Endothelial cell (in vitro differentiated cells): Measurements from ENCODE around the gene CHAT. TPM values are rescaled to one million over a fixed set of nuclear protein-coding genes. Genes with fewer than 3 reads are reported as not detected.
A peak's percentile ranks its signal among the peaks of the same experiment; 100 is the strongest.

Experiments used
- DNase-seq: peaks from one replicate; pipeline ENCODE4 v3.0.0; 2021; ENCODE audit warnings: low spot score
- H3K27ac Mint-ChIP-seq: one replicate; pipeline ENCODE4 v1.8.0; 2021; ENCODE audit warnings: mixed read lengths, inconsistent platforms; ENCODE audit not compliant: unreplicated experiment
- H3K27me3 Mint-ChIP-seq: one replicate; pipeline ENCODE4 v1.8.0; 2021; ENCODE audit warnings: mild to moderate bottlenecking, moderate library complexity, mixed read lengths, inconsistent platforms; ENCODE audit not compliant: unreplicated experiment
- H3K36me3 Mint-ChIP-seq: one replicate; pipeline ENCODE4 v1.8.0; 2021; ENCODE audit warnings: mild to moderate bottlenecking, low read depth, mixed read lengths, inconsistent platforms; ENCODE audit not compliant: unreplicated experiment
- H3K4me1 Mint-ChIP-seq: one replicate; pipeline ENCODE4 v1.8.0; 2021; ENCODE audit warnings: mild to moderate bottlenecking, mixed read lengths, inconsistent platforms; ENCODE audit not compliant: unreplicated experiment
- H3K4me3 Mint-ChIP-seq: one replicate; pipeline ENCODE4 v1.8.0; 2021; ENCODE audit warnings: mild to moderate bottlenecking, mixed read lengths, inconsistent platforms; ENCODE audit not compliant: unreplicated experiment
- H3K9me3 Mint-ChIP-seq: one replicate; pipeline ENCODE4 v1.8.0; 2021; ENCODE audit warnings: mixed read lengths, inconsistent platforms; ENCODE audit not compliant: unreplicated experiment
- total RNA-seq: library from RNA; stranded (reverse); fragmentation: NEBNext Ultra II Directional; extraction: Animal tissue kit (Norgen Biotek cat#: 25700); gene quantifications from one replicate; pipeline ENCODE4 v1.2.1, GENCODE V29; 2021; ENCODE audit not compliant: unreplicated experiment
- TF ChIP-seq, protein P1 (sequence below): fragments of 200-600 bp; sonication (generic); IDR thresholded peaks from one replicate; pipeline ENCODE4 v1.5.0; 2021; ENCODE audit warnings: antibody characterized with exemption; ENCODE audit not compliant: unreplicated experiment

The CHAT gene
- total RNA-seq, 1 donor from 2014 or later, result 0.23 TPM

- peaks cover 21% of the 10 kb centered on the region for H3K27me3 Mint-ChIP-seq
- TF ChIP-seq, protein P1, sequence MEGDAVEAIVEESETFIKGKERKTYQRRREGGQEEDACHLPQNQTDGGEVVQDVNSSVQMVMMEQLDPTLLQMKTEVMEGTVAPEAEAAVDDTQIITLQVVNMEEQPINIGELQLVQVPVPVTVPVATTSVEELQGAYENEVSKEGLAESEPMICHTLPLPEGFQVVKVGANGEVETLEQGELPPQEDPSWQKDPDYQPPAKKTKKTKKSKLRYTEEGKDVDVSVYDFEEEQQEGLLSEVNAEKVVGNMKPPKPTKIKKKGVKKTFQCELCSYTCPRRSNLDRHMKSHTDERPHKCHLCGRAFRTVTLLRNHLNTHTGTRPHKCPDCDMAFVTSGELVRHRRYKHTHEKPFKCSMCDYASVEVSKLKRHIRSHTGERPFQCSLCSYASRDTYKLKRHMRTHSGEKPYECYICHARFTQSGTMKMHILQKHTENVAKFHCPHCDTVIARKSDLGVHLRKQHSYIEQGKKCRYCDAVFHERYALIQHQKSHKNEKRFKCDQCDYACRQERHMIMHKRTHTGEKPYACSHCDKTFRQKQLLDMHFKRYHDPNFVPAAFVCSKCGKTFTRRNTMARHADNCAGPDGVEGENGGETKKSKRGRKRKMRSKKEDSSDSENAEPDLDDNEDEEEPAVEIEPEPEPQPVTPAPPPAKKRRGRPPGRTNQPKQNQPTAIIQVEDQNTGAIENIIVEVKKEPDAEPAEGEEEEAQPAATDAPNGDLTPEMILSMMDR, result peak; percentile 14
- H3K4me3 Mint-ChIP-seq, result peak overlapping the region; percentile 45
- H3K27ac Mint-ChIP-seq, result no peak overlapping the region
- H3K36me3 Mint-ChIP-seq, result no peaks in the 10 kb centered on the region
- DNase-seq, result no peak
- H3K9me3 Mint-ChIP-seq, result no peaks in the 10 kb centered on the region
- peaks cover 12% of the 10 kb centered on the region for H3K4me1 Mint-ChIP-seq
Measured at GRCh38 chr10:49619613-49620012, 5.8 kb downstream of the CHAT start.

- Mint-ChIP-seq H3K27ac (peak overlapping the region; percentile 28), H3K4me3 (no peak overlapping the region), H3K9me3 (no peaks in the 10 kb centered on the region), H3K27me3 (peaks cover 18% of the 10 kb centered on the region), H3K36me3 (no peaks in the 10 kb centered on the region), H3K4me1 (peaks cover 12% of the 10 kb centered on the region)
- no peak for DNase-seq
- TF ChIP-seq, protein P1, result no peak
Measured at GRCh38 chr10:49620286-49620810, 6.5 kb downstream of the CHAT start.

GRCh38 chr10:49620841-49621378 lies 7.1 kb downstream of the CHAT start:
- DNase-seq, result no peak
- peaks cover 12% of the 10 kb centered on the region for H3K4me1 Mint-ChIP-seq
- TF ChIP-seq, protein P1, result no peak
- peaks cover 12% of the 10 kb centered on the region for H3K27me3 Mint-ChIP-seq
- no peaks in the 10 kb centered on the region for H3K9me3 Mint-ChIP-seq
- H3K27ac Mint-ChIP-seq, result no peak overlapping the region
- H3K4me3 Mint-ChIP-seq, result no peak overlapping the region
- H3K36me3 Mint-ChIP-seq, result no peaks in the 10 kb centered on the region

- Mint-ChIP-seq H3K4me1 (peaks cover 12% of the 10 kb centered on the region), H3K27me3 (peaks cover 9% of the 10 kb centered on the region), H3K36me3 (no peaks in the 10 kb centered on the region), H3K9me3 (no peaks in the 10 kb centered on the region), H3K4me3 (no peak overlapping the region), H3K27ac (peak overlapping the region; percentile 11)
- TF ChIP-seq, protein P1, result no peak
- DNase-seq, result no peak
Measured at GRCh38 chr10:49621561-49621960, 7.7 kb downstream of the CHAT start.

DNA sequence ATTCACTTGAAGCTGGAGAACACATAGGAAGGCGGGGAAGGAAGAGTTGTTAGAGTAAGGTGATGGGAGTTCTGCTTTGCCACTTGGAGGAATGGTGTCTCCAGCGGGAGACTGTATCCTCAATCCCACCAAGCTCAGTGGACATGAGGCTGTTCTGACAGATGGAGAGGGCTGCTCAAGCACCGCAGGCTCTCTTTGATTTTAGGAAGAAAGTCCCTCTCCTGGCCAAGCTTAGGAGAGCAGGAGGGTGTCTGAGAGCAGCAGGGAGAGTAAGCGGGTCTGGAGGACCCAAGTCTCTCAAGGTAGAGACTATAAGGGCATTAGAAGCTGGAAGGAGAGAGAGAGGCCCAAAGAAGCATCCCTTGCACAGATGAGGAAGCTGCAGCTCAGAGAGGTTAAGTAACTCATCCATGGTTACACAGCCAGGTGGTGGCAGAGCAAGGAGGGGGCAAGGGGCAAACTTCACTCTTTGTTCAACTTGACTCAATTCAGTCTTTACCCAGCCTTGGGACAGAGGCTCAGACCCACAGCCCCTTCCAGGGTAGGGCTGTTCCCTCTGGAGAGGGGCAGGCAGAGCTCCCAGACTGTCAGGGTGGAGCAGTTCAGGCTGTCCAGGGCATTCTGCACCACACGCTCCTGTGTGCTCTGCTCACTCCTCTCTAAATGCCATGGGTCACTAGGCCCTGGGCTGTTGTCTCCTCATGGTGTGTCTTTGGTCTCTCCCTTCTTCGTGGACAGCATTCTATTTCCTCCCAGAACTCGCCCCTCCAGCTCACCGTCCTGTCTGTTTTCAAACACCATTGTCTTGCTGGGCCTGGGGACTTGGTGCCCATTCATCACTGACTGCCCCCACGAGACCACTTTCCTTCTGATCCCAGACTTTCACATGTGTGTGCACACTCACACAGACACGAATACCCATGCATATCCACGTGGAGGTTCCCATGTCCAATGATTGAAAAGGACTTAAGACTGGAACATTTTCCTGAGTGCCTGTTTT lies 8.9 kb downstream of the CHAT start:
- no peak for DNase-seq
- Mint-ChIP-seq H3K4me1 (peaks cover 14% of the 10 kb centered on the region), H3K9me3 (no peaks in the 10 kb centered on the region), H3K4me3 (no peak overlapping the region), H3K27me3 (peaks cover 10% of the 10 kb centered on the region), H3K27ac (peak overlapping the region; percentile 44), H3K36me3 (no peaks in the 10 kb centered on the region)
- TF ChIP-seq, protein P1, result no peak
